GM18907 (cell line): ENCODE results near the gene TRNT1.

Experiments used
- ATAC-seq: cut with Tn5 transposase; IDR thresholded peaks from one replicate; pipeline ENCODE4 v1.9.1; 2021; ENCODE audit warnings: mild to moderate bottlenecking, moderate library complexity; ENCODE audit not compliant: unreplicated experiment

The TRNT1 gene

GRCh38 chr3:3110749-3111361 is 15.9 kb upstream of the TRNT1 start:
- ATAC-seq = no peak

- no peak for ATAC-seq
These were observed 13.6 kb upstream of the TRNT1 start for GRCh38 chr3:3113042-3113709.

- ATAC-seq = no peak
These were observed 9.1 kb upstream of the TRNT1 start for GRCh38 chr3:3117651-3118050.

DNA sequence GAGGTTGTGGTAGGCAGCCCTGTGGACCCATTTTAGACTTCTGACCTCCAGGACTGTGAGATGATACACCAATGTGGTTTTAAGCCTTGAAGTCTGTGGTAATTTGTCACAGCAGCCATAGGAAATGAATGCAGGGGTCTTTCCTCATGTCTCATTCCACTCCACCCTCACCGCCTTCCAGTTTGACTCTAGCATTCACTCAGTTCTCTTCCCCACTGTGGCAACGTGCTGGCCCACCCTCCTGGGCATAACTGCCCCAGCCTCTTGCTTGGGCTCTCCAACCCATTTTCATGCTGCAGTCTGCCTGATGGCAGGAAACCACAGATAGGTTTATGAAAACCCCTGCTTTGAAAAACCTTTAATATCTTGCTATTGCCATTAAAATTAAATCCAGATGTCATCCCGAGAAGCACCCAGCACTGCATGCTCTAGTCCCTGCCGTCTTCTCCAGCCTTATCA is 7.3 kb upstream of the TRNT1 start:
- peak; percentile 84 for ATAC-seq

DNA sequence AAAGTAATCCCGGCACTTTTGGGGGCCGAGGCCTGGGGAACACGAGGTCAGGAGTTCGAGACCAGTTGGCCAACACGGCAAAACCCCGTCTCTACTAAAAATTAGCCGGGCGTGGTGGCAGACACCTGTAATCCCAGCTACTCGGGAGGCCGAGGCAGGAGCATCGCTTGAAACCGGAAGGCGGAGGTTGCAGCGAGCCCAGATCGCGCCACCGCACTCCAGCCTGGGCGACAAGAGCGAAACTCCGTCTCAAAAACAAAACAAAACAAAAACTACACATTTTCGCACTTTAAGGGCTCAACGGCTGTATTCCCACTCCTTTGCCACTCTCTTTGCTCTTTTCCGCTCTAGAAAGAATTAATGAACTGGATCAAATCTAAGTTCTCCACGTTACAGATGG is 763 bp upstream of the TRNT1 start:
- ATAC-seq = no peak

- no peak for ATAC-seq
These were observed 781 bp downstream of the TRNT1 start for GRCh38 chr3:3127432-3128010.

- ATAC-seq = no peak
These were observed 2.8 kb downstream of the TRNT1 start for GRCh38 chr3:3129579-3129978.

- ATAC-seq = no peak
These were observed 6.8 kb downstream of the TRNT1 start for GRCh38 chr3:3133500-3133899.

DNA sequence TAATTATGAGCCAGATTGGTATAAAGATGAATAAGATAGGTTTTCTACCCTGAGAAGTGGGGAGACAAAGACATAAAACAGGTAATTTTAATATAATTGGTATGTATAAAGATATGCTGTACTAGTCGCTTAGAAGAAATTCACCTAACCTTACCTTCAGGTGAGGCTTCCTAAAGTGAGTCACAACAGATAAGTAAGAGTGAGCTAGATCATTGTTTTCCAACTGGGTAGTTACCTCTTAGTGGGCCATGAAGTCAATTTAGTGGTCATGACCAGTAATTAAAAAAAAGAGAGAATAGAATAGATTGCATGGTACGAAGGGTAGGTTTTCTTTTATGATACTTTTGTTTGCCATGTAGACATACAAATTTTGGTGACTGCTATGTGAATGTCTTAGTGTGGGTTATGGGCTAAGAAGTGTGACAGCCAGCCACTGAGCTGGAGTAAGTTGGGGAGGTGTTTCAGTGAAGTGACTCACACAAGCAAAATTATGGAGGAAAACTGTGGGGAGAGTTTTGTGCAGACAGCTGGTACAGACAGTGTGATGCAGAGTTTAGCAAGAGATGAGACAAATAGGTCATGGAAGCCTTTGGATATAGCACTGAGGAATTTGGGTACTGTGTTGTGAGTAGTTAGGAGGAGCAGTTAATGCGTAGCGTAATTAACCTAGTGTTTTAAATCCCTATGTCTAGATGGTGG is 8.2 kb downstream of the TRNT1 start:
- ATAC-seq = no peak

- no peak for ATAC-seq
These were observed 10.8 kb downstream of the TRNT1 start for GRCh38 chr3:3137526-3137925.

DNA sequence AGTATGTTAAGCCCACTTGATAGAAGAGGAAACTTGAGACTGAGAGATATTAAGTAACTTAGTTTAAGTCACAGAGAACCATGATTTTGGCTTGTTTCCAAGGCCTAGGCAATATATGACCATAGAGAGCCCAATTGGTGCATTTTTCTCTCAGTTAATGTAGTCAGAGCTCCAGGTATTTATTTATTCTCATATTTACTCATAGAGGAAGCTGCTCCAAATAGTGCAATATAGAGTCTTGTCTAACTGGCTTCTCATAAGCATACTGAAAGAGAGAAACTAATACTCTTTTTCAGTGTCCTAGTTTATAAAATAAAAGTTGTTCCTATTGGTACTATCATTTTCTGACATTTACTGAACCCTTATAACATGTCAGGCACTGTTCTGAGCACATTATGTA is 15.2 kb downstream of the TRNT1 start:
- no peak for ATAC-seq

DNA sequence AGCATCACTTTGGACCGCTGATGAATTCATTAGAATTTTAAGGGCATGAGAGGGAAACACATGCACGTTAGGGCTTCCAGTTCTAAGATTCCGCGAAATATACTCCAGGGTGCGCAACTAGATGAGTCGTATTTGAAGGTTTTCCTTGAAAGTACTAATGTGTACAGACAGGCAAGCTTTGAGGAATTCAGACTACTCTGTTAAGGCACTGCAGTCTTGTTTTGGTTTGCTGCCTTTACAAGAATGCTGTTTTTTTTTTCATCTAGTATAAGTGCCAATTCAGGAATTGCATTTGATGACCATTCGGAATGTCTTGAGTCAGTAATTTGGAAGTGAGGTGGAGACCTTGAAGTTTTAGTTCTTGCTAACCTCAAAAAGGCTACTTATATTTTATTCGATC is 19.1 kb downstream of the TRNT1 start:
- no peak for ATAC-seq

- no peak for ATAC-seq
These were observed 22.8 kb downstream of the TRNT1 start for GRCh38 chr3:3149560-3149959.

GRCh38 chr3:3151513-3151912 is 24.8 kb downstream of the TRNT1 start:
- ATAC-seq = no peak

GRCh38 chr3:3154879-3155610 is 28.3 kb downstream of the TRNT1 start:
- no peak for ATAC-seq

DNA sequence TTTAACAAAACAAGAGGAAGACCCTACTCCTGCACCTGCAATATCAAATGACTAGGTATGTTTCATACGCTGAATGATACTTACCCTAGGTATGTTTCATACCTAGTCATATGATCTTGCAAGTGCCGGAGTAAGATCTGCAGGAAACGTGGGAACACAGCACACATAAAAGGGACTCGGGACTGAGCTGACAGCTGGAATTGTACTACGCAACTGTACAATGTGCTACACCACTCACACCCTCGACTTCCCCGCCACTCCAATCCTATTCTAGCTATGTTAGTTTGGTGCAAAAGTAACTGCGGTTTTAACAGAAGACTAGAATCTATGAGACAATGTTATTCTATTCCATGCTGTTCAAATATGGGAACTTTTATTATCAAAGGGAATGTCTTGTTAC is 30.7 kb downstream of the TRNT1 start:
- ATAC-seq = no peak

DNA sequence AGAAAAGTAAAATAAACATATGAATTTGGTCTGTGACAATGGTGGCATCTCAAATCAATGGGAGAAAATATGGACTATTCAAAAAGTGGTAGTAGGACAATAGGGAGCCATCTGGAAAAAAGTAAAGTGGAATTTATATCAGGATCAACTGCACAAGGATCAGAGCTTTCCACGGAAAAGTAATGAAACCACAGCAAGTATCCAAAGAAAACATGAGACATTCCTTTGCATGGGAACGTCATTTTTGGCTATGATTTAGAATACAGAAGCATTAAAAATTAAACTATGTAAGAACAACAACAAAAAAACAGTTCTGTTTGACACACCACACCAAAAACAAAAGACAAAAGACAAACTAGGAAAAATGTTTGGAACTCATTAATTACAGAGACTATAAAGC is 34.1 kb downstream of the TRNT1 start:
- ATAC-seq = no peak

DNA sequence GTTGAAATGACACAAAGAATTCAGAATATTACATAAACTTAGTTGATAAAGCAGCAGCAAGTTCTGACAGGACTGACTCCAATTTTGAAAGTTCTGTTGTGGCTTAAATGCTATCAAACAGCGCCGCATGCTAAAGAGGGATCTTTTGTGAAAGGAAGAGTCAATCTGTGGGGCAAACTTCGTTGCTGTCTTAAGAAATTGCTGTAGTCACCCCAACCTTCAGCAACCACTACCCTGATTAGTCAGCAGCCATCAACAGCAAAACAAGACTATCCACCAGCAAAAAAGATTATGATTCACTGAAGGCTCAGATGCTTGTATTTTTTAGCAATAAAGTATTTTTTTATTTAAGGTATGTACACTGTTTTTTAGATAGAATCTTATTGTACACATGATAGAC is 38.5 kb downstream of the TRNT1 start:
- no peak for ATAC-seq

- ATAC-seq = no peak
These were observed 38.9 kb downstream of the TRNT1 start for GRCh38 chr3:3165650-3166049.

GRCh38 chr3:3170998-3171397 is 44.3 kb downstream of the TRNT1 start:
- ATAC-seq = peak; percentile 54

- ATAC-seq = no peak
These were observed 45.9 kb downstream of the TRNT1 start for GRCh38 chr3:3172627-3173026.
